HG03432 (cell line): ENCODE measurements around the gene PAF1.

Experiments
- ATAC-seq: cut with Tn5 transposase; IDR thresholded peaks from one replicate; pipeline ENCODE4 v1.9.1; 2021; ENCODE audit warnings: mild to moderate bottlenecking, moderate library complexity; ENCODE audit not compliant: unreplicated experiment

Gene PAF1

GRCh38 chr19:39417463-39418181, 26.7 kb upstream of the PAF1 start:
- ATAC-seq, result no peak

GRCh38 chr19:39416152-39417120, 25.5 kb upstream of the PAF1 start:
- no peak for ATAC-seq

- no peak for ATAC-seq
Observed at GRCh38 chr19:39415111-39416046, 24.5 kb upstream of the PAF1 start.

GRCh38 chr19:39413911-39414608, 23.2 kb upstream of the PAF1 start:
- no peak for ATAC-seq

GRCh38 chr19:39413272-39413910, 22.5 kb upstream of the PAF1 start:
- no peak for ATAC-seq

- ATAC-seq, result no peak
Observed at GRCh38 chr19:39412867-39413271, 22.0 kb upstream of the PAF1 start.

- peak; percentile 46 for ATAC-seq
Observed at GRCh38 chr19:39412100-39412866, 21.4 kb upstream of the PAF1 start, which contains the start of gene PLEKHG2. PLEKHG2 (plus strand) TSS chr19:39412669; CDS start chr19:39414087, 1,418 bp downstream.

- peak; percentile 25 for ATAC-seq
Observed at GRCh38 chr19:39411832-39412099, 20.9 kb upstream of the PAF1 start.

GRCh38 chr19:39411081-39411831, 20.4 kb upstream of the PAF1 start:
- ATAC-seq, result no peak

GRCh38 chr19:39410831-39411080, 19.9 kb upstream of the PAF1 start:
- ATAC-seq, result no peak

- ATAC-seq, result peak; percentile 12
Observed at GRCh38 chr19:39410017-39410830, 19.3 kb upstream of the PAF1 start.

GRCh38 chr19:39409208-39410016, 18.5 kb upstream of the PAF1 start:
- ATAC-seq, result no peak

- ATAC-seq, result no peak
Observed at GRCh38 chr19:39408392-39409207, 17.7 kb upstream of the PAF1 start.

GRCh38 chr19:39407660-39408391, 16.9 kb upstream of the PAF1 start:
- ATAC-seq, result no peak

GRCh38 chr19:39407410-39407659, 16.4 kb upstream of the PAF1 start:
- no peak for ATAC-seq
